ENCODE measurements around the gene ZSCAN21. TPM values are rescaled to one million over a fixed set of nuclear protein-coding genes. Genes with fewer than 3 reads are reported as not detected.

Gene ZSCAN21
- total and polyA plus RNA-seq, 2 donors from 2014 or later, result 10.8 to 12.4 TPM

DNA sequence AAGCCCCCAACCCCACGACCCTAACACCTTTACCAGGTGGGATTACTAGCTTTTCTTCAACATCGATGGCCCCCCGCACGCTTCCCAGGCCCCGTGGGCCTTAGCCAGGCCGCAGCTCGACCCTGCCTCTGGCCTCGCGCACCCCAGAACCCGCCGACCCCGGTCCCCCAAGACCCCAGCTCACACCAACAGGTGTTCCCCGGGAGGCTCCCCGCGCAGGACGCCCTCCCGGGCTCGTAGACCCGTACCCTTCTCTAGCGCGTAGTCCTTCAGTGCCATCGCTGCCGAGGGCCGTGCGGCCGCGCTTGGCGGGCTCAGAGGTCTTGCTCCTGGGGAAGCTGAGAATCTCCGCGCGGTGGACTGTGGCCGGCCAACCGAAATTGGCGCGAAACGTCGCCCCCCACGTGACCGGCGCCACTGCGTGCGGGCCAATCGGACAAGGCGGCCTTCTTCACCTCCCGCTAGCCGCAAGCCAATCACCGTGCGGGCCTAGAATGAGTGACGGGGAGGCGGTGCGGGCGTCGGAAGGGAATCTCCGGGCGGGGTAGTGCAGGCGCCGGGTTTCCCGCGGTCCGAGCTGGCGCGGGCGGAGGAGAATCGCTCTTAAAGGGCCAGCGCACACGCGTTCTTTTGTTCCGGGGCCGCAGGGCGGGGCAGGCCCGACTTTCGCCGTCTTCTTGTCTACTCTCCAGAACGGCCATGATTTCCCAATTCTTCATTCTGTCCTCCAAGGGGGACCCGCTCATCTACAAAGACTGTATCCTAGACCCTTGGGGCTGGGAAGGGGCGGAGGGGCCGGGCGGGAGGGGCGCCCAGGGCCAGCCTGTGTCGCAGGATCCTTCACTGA is 51.7 kb downstream of the ZSCAN21 start, which contains the start of the genes AP4M1 and MCM7:
TSS of gene AP4M1 (plus strand) at position 628 of the 847 bp plus-strand sequence. CDS start at position 700, 72 bp downstream.
TSS of gene MCM7 (minus strand) at position 382 of the 847 bp plus-strand sequence. CDS start at position 279, 103 bp downstream.
- Histone ChIP-seq H3K9me3 (ENCODE audit: control insufficient read depth in 2 of 3, insufficient read depth in 1 of 3, low read length in 3 of 3) (no peaks in the 10 kb centered on the region), H3K4me1 (ENCODE audit: control insufficient read depth in 2 of 3, insufficient read depth in 2 of 3, low read depth in 1 of 3, low read length in 3 of 3) (peaks cover 0 to 10% (median 6%) of the 10 kb centered on the region in 3 donors), H3K36me3 (ENCODE audit: control insufficient read depth in 2 of 3, insufficient read depth in 3 of 3, low read length in 3 of 3) (peaks cover 22 to 40% (median 23%) of the 10 kb centered on the region in 3 donors), H3K4me3 (ENCODE audit: low read length in 3 of 3) (peak within 1 kb of the TSS; percentile 69 to 84 (median 83)), H3K9ac (ENCODE audit: low read length in 3 of 3) (peak within 1 kb of the TSS; percentile 22 to 66 (median 51)), H3K27me3 (ENCODE audit: control insufficient read depth, insufficient read depth, low read length) (no peaks in the 10 kb centered on the region), H3K27ac (ENCODE audit: low read depth in 2 of 2, low read length in 2 of 2) (peak within 1 kb of the TSS; percentile 76 to 89)
- FAIRE-seq, result peak; percentile 25
- intact Hi-C loops (cut with DNase I), result no loop called here
- TF ChIP-seq, protein P1, sequence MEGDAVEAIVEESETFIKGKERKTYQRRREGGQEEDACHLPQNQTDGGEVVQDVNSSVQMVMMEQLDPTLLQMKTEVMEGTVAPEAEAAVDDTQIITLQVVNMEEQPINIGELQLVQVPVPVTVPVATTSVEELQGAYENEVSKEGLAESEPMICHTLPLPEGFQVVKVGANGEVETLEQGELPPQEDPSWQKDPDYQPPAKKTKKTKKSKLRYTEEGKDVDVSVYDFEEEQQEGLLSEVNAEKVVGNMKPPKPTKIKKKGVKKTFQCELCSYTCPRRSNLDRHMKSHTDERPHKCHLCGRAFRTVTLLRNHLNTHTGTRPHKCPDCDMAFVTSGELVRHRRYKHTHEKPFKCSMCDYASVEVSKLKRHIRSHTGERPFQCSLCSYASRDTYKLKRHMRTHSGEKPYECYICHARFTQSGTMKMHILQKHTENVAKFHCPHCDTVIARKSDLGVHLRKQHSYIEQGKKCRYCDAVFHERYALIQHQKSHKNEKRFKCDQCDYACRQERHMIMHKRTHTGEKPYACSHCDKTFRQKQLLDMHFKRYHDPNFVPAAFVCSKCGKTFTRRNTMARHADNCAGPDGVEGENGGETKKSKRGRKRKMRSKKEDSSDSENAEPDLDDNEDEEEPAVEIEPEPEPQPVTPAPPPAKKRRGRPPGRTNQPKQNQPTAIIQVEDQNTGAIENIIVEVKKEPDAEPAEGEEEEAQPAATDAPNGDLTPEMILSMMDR (IDR thresholded peaks at IDR 0.05; ENCODE audit: borderline replicate concordance, extremely low read depth, insufficient read depth), result no peak
- DNase-seq, result peak; percentile 99 to 100 (median 99)

GRCh38 chr7:100102950-100103840 is 53.6 kb downstream of the ZSCAN21 start:
- TF ChIP-seq, protein P1 (IDR thresholded peaks at IDR 0.05; ENCODE audit: borderline replicate concordance, extremely low read depth, insufficient read depth), result no peak

GRCh38 chr7:100105534-100105933 is 56.0 kb downstream of the ZSCAN21 start:
- Histone ChIP-seq H3K4me1 (ENCODE audit: control insufficient read depth in 2 of 3, insufficient read depth in 2 of 3, low read depth in 1 of 3, low read length in 3 of 3) (no peaks in the 10 kb centered on the region), H3K36me3 (ENCODE audit: control insufficient read depth in 2 of 3, insufficient read depth in 3 of 3, low read length in 3 of 3) (peaks cover 0 to 20% (median 2%) of the 10 kb centered on the region in 3 donors), H3K27me3 (ENCODE audit: control insufficient read depth, insufficient read depth, low read length) (no peaks in the 10 kb centered on the region), H3K9ac (ENCODE audit: low read length in 3 of 3) (no peak overlapping the region), H3K4me3 (ENCODE audit: low read length in 3 of 3) (no peak overlapping the region), H3K9me3 (ENCODE audit: control insufficient read depth in 2 of 3, insufficient read depth in 1 of 3, low read length in 3 of 3) (no peaks in the 10 kb centered on the region), H3K27ac (ENCODE audit: low read depth in 2 of 2, low read length in 2 of 2) (no peak overlapping the region)
- FAIRE-seq (no peak), DNase-seq (no peak)
- intact Hi-C loops (cut with DNase I), result no loop called here
- TF ChIP-seq, protein P1 (IDR thresholded peaks at IDR 0.05; ENCODE audit: borderline replicate concordance, extremely low read depth, insufficient read depth), result no peak

More at GRCh38 chr7:100102950-100103840, 53.6 kb downstream of the ZSCAN21 start:
- no peak for FAIRE-seq
- intact Hi-C loops (cut with DNase I), result no loop called here
- no peaks in the 10 kb centered on the region for H3K9me3 ChIP-seq (ENCODE audit: control insufficient read depth in 2 of 3, insufficient read depth in 1 of 3, low read length in 3 of 3)
- no peaks in the 10 kb centered on the region for H3K27me3 ChIP-seq (ENCODE audit: control insufficient read depth, insufficient read depth, low read length)
- DNase-seq, result no peak
- H3K27ac ChIP-seq (ENCODE audit: low read depth in 2 of 2, low read length in 2 of 2), result no peak overlapping the region
- no peak overlapping the region for H3K9ac ChIP-seq (ENCODE audit: low read length in 3 of 3)
- no peak overlapping the region for H3K4me3 ChIP-seq (ENCODE audit: low read length in 3 of 3)
- H3K36me3 ChIP-seq (ENCODE audit: control insufficient read depth in 2 of 3, insufficient read depth in 3 of 3, low read length in 3 of 3), result peaks cover 11 to 30% (median 13%) of the 10 kb centered on the region in 3 donors
- peaks cover 0 to 10% (median 6%) of the 10 kb centered on the region in 3 donors for H3K4me1 ChIP-seq (ENCODE audit: control insufficient read depth in 2 of 3, insufficient read depth in 2 of 3, low read depth in 1 of 3, low read length in 3 of 3)

All from kidney (tissue), 14 donors.